Neural progenitor cell (in vitro differentiated cells): ENCODE results near the gene KIAA0586. TPM values are rescaled to one million over a fixed set of nuclear protein-coding genes. Genes with fewer than 3 reads are reported as not detected.

Experiments
- DNase-seq: peaks from one replicate; pipeline ENCODE4 v3.0.0-alpha.2; 2016; ENCODE audit warnings: low spot score
- H2AFZ ChIP-seq: fragments of 200-600 bp; sonication (generic); replicated peaks from 2 replicates; pipeline ENCODE4 v1.6.1; 2016; ENCODE audit warnings: antibody characterized with exemption
- H3F3A ChIP-seq: fragments of 200-600 bp; sonication (generic); 2 replicates; pipeline ENCODE4 v1.6.1; 2016; ENCODE audit warnings: antibody characterized with exemption, low read depth
- H3K27ac ChIP-seq: fragments of 200-600 bp; sonication (generic); 2 replicates; pipeline ENCODE4 v1.5.1; 2016; ENCODE audit warnings: mild to moderate bottlenecking
- H3K27me3 ChIP-seq: fragments of 200-600 bp; sonication (generic); 2 replicates; pipeline ENCODE4 v1.6.1; 2016; ENCODE audit warnings: mild to moderate bottlenecking, moderate library complexity
- H3K36me3 ChIP-seq: fragments of 200-600 bp; sonication (generic); 2 replicates; pipeline ENCODE4 v1.5.1; 2016
- H3K4me1 ChIP-seq: fragments of 200-600 bp; sonication (generic); 2 replicates; pipeline ENCODE4 v1.6.1; 2016; ENCODE audit warnings: mixed run types
- H3K4me2 ChIP-seq: fragments of 200-600 bp; sonication (generic); 2 replicates; pipeline ENCODE4 v1.6.1; 2016
- H3K4me3 ChIP-seq: fragments of 200-600 bp; sonication (generic); 2 replicates; pipeline ENCODE4 v1.5.1; 2016
- H3K79me2 ChIP-seq: fragments of 200-600 bp; sonication (generic); 2 replicates; pipeline ENCODE4 v1.6.1; 2016; ENCODE audit warnings: low read depth
- H3K9ac ChIP-seq: fragments of 200-600 bp; sonication (generic); 2 replicates; pipeline ENCODE4 v1.6.1; 2016
- H3K9me3 ChIP-seq: fragments of 200-600 bp; sonication (generic); 2 replicates; pipeline ENCODE4 v1.5.1; 2016; ENCODE audit warnings: low read depth
- H4K20me1 ChIP-seq: fragments of 200-600 bp; sonication (generic); 2 replicates; pipeline ENCODE4 v1.6.1; 2016; ENCODE audit warnings: low read depth
- H3K27ac Mint-ChIP-seq: 3 replicates; pipeline ENCODE4 v1.8.0; 2021; ENCODE audit warnings: mixed read lengths
- H3K27me3 Mint-ChIP-seq: 2 replicates; pipeline ENCODE4 v1.8.0; 2022; ENCODE audit warnings: low read depth, mild to moderate bottlenecking, inconsistent platforms, moderate library complexity, mixed read lengths; ENCODE audit not compliant: insufficient read depth
- H3K36me3 Mint-ChIP-seq: 3 replicates; pipeline ENCODE4 v1.8.0; 2021; ENCODE audit warnings: mixed read lengths
- H3K4me1 Mint-ChIP-seq: 3 replicates; pipeline ENCODE4 v1.8.0; 2021; ENCODE audit warnings: mixed read lengths
- H3K4me3 Mint-ChIP-seq: 3 replicates; pipeline ENCODE4 v1.8.0; 2021; ENCODE audit warnings: mild to moderate bottlenecking, moderate library complexity, mixed read lengths
- H3K9me3 Mint-ChIP-seq: 3 replicates; pipeline ENCODE4 v1.8.0; 2020; ENCODE audit warnings: mixed read lengths
- EZH2 ChIP-seq: fragments of 200-600 bp; sonication (generic); IDR thresholded peaks from 2 replicates; pipeline ENCODE4 v1.6.1; 2017; ENCODE audit warnings: antibody characterized with exemption, mild to moderate bottlenecking, moderate library complexity
- EZH2phosphoT487 ChIP-seq: fragments of 200-600 bp; sonication (generic); IDR thresholded peaks from 2 replicates; pipeline ENCODE4 v1.6.1; 2017; ENCODE audit warnings: antibody characterized with exemption
- total RNA-seq: library from RNA; depleted of rRNA; stranded (reverse); fragments of >200 nt; gene quantifications from 2 replicates; pipeline ENCODE4 v1.2.3, GENCODE V29; 2015; ENCODE audit warnings: low replicate concordance
- TF ChIP-seq, protein P1 (sequence below): fragments of 200-600 bp; sonication (generic); IDR thresholded peaks from 2 replicates; pipeline ENCODE4 v1.5.1; 2017; ENCODE audit warnings: antibody characterized with exemption, mild to moderate bottlenecking

The KIAA0586 gene
- total RNA-seq, 1 donor from 2014 or later = 79.4 TPM

- Histone ChIP-seq H3K4me3 (no peak overlapping the region), H3K27me3 (no peaks in the 10 kb centered on the region), H3F3A (no peaks in the 10 kb centered on the region), H3K36me3 (no peaks in the 10 kb centered on the region), H4K20me1 (no peaks in the 10 kb centered on the region), H3K9ac (no peak overlapping the region), H3K27ac (no peak overlapping the region), H2AFZ (no peak overlapping the region), H3K79me2 (no peaks in the 10 kb centered on the region), H3K4me1 (no peaks in the 10 kb centered on the region), H3K4me2 (no peak overlapping the region), H3K9me3 (no peaks in the 10 kb centered on the region)
- Mint-ChIP-seq H3K9me3 (no peaks in the 10 kb centered on the region), H3K27ac (no peak overlapping the region), H3K36me3 (no peaks in the 10 kb centered on the region), H3K4me3 (no peak overlapping the region), H3K4me1 (peaks cover 6% of the 10 kb centered on the region), H3K27me3 (no peaks in the 10 kb centered on the region)
- TF ChIP-seq, protein P1, sequence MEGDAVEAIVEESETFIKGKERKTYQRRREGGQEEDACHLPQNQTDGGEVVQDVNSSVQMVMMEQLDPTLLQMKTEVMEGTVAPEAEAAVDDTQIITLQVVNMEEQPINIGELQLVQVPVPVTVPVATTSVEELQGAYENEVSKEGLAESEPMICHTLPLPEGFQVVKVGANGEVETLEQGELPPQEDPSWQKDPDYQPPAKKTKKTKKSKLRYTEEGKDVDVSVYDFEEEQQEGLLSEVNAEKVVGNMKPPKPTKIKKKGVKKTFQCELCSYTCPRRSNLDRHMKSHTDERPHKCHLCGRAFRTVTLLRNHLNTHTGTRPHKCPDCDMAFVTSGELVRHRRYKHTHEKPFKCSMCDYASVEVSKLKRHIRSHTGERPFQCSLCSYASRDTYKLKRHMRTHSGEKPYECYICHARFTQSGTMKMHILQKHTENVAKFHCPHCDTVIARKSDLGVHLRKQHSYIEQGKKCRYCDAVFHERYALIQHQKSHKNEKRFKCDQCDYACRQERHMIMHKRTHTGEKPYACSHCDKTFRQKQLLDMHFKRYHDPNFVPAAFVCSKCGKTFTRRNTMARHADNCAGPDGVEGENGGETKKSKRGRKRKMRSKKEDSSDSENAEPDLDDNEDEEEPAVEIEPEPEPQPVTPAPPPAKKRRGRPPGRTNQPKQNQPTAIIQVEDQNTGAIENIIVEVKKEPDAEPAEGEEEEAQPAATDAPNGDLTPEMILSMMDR = no peak
- TF ChIP-seq EZH2 (no peak), EZH2phosphoT487 (no peak)
- DNase-seq = no peak
These were observed 136.5 kb downstream of the KIAA0586 start for GRCh38 chr14:58563978-58564377.

GRCh38 chr14:58565832-58566231 lies 138.3 kb downstream of the KIAA0586 start:
- Mint-ChIP-seq H3K27ac (no peak overlapping the region), H3K9me3 (no peaks in the 10 kb centered on the region), H3K4me3 (no peak overlapping the region), H3K36me3 (no peaks in the 10 kb centered on the region), H3K4me1 (peaks cover 6% of the 10 kb centered on the region), H3K27me3 (no peaks in the 10 kb centered on the region)
- Histone ChIP-seq H3F3A (no peaks in the 10 kb centered on the region), H3K4me2 (no peak overlapping the region), H4K20me1 (no peaks in the 10 kb centered on the region), H3K4me3 (no peak overlapping the region), H3K79me2 (no peaks in the 10 kb centered on the region), H3K27ac (no peak overlapping the region), H3K9ac (no peak overlapping the region), H2AFZ (no peak overlapping the region), H3K27me3 (no peaks in the 10 kb centered on the region), H3K36me3 (no peaks in the 10 kb centered on the region), H3K9me3 (no peaks in the 10 kb centered on the region), H3K4me1 (no peaks in the 10 kb centered on the region)
- no peak for DNase-seq
- TF ChIP-seq EZH2 = no peak
- TF ChIP-seq, protein P1 = no peak
- no peak for TF ChIP-seq EZH2phosphoT487

- H3K27me3 Mint-ChIP-seq = no peaks in the 10 kb centered on the region
- H3K27ac ChIP-seq = no peak overlapping the region
- H3K4me2 ChIP-seq = no peak overlapping the region
- no peak overlapping the region for H3K4me3 Mint-ChIP-seq
- H4K20me1 ChIP-seq = no peaks in the 10 kb centered on the region
- no peak overlapping the region for H3K4me3 ChIP-seq
- DNase-seq = no peak
- TF ChIP-seq EZH2phosphoT487 (no peak), EZH2 (no peak)
- TF ChIP-seq, protein P1 = no peak
- H3K9me3 ChIP-seq = no peaks in the 10 kb centered on the region
- no peaks in the 10 kb centered on the region for H3K79me2 ChIP-seq
- no peak overlapping the region for H3K9ac ChIP-seq
- H3K4me1 Mint-ChIP-seq = peaks cover 13% of the 10 kb centered on the region
- no peak overlapping the region for H3K27ac Mint-ChIP-seq
- no peaks in the 10 kb centered on the region for H3K36me3 ChIP-seq
- no peaks in the 10 kb centered on the region for H3K27me3 ChIP-seq
- no peaks in the 10 kb centered on the region for H3K36me3 Mint-ChIP-seq
- H2AFZ ChIP-seq = no peak overlapping the region
- no peaks in the 10 kb centered on the region for H3K4me1 ChIP-seq
- H3K9me3 Mint-ChIP-seq = no peaks in the 10 kb centered on the region
- H3F3A ChIP-seq = no peaks in the 10 kb centered on the region
These were observed 139.5 kb downstream of the KIAA0586 start for GRCh38 chr14:58566979-58567378.
